Pons (tissue), 1 donor: Measurements from ENCODE around the gene ZC3H10.
"Not testable (repeated sequence)": the region's sequence is repeated elsewhere in the genome, so short reads cannot be mapped to it uniquely, and the experiment has no call there.

ENCODE experiments used
- DNase-seq: peaks from one replicate; pipeline ENCODE4 v3.0.0-alpha.2; 2016; ENCODE audit warnings: low spot score

Gene ZC3H10

GRCh38 chr12:56154818-56155217 is 36.8 kb downstream of the ZC3H10 start:
- no peak for DNase-seq

DNA sequence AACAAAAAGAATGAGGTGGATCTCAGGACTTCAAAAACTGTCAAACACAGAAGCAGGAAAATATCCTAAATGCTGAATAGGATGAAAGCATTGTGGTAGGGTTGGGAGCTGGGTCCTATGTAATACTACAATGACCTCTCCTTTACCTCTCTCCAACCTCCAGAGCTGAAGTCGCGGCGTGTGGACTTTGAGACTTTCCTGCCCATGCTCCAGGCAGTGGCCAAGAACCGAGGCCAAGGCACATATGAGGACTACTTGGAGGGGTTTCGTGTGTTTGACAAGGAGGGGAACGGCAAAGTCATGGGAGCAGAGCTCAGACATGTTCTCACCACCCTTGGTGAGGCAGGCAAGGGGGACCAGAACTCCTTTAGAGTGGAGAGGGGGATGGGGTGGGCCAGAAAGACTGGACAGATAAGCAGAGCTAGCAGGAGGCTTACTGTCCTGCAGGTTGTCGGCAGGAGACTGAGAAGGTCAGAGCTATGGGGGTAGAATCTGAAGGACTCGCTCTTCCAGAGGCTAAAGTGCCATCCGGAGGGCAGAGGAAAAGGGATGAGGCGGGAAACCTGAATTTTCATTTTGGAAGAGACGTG is 37.3 kb downstream of the ZC3H10 start:
- DNase-seq: no peak

DNA sequence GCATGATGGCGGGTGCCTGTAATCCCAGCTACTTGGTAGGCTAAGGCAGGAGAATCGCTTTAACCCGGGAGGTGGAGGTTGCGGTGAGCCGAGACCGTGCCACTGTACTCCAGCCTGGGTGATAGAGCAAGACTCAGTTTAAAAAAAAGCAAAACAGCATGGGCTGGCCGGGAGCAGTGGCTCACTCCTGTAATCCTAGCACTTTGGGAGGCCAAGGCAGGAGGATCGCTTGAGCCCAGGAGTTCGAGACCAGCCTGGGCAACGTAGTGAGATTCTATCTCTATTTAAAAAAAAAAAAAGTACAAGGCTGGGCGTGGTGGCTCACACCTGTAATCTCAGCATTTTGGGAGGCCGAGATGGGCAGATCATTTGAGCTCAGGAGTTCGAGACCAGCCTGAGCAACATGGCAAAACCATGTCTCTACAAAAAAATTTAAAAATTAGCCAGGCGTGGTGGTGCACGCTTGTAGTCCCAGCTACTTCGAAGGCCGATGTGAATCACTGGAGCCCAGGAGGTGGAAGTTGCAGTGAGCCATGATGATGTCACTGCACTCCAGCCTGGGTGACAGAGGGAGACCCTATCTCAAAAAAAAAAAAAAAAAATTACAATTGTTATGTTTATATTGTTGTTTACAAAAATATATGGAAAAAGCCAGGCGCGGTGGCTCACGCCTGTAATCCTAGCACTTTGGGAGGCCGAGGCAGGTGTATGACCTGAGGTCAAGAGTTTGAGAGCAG is 38.6 kb downstream of the ZC3H10 start:
- not testable (repeated sequence) for DNase-seq

DNA sequence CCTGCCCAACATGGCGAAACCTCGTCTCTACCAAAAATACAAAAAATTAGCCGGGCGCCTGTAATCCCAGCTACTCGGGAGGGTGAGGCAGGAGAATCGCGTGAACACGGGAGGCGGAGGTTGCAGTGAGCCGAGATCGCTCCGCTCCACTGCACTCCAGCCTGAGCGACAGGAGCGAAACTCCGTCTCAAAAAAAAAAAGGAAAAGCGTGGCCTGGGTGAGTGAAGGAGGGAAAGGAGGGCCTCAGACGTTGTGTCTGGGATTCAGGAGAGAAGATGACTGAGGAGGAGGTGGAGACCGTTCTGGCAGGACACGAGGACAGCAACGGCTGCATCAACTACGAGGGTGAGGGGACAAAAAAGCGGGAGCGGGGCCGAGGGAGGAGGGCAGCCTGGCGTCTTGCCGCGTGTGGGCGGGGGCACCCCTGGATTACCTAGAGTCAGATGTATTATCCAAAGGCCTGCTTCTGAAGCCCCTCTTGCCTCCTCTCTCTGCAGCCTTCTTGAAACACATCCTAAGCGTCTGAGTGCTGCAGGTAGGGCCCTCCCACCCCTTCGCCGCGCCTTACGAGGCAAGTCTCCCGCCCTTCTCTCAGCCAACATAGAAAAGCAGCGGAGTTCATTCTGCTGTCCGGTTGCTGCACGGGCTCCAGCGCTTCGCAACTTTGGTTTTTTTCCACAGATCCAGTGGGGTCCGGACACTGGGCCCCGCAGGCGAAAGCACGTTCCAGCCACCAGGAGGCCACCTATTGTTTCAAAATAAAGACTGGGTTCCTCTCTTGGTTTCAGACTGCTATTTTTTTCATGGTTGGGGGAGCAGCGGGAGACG is 39.3 kb downstream of the ZC3H10 start:
- DNase-seq: peak; percentile 51

DNA sequence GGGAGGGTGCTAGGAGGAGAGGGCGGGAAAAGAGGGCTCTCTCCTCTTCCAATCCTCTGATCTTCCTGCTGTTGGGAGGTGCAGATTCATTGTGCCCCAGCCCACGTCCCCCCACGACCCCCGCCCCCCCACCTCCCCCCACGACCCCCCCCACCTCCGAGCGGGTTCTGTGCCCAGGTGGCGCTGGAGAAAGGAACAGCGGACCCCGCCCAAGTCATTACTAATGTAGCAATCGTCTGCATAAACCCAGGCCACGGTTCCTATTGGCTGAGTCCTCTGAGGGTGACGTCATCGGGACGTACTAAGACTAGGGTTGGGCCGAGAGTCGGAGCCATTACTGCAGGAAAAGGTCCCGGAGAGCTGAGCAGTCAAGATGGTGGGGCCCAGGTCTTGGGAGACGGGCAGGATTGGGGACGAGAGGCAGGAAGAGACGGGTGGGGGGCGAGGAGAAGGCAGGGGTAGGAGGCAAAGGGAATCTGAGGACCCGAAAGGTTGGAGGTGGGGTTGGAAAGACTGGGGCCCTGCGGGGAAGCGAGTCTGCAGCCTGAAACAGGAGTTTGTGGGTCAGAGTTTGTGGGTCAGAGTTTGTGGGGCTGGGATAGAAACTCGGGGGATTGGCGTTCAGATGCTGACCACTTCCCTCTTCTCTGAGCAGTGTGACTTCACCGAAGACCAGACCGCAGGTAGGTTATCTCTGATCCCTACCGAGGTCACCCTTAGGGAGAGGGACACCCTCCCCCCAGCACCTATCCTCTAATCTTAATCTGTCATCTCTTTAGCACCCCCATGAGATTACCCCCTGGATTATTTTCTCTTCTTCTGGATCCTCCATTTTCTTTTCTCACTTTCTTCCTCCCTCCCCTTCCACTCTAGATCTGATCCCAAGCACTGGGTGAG is 40.2 kb downstream of the ZC3H10 start, which contains the start of gene MYL6:
TSS of gene MYL6 (plus strand) at position 331 of the 897 bp plus-strand sequence. CDS start at position 374, 43 bp downstream.
- peak; percentile 99 for DNase-seq

DNA sequence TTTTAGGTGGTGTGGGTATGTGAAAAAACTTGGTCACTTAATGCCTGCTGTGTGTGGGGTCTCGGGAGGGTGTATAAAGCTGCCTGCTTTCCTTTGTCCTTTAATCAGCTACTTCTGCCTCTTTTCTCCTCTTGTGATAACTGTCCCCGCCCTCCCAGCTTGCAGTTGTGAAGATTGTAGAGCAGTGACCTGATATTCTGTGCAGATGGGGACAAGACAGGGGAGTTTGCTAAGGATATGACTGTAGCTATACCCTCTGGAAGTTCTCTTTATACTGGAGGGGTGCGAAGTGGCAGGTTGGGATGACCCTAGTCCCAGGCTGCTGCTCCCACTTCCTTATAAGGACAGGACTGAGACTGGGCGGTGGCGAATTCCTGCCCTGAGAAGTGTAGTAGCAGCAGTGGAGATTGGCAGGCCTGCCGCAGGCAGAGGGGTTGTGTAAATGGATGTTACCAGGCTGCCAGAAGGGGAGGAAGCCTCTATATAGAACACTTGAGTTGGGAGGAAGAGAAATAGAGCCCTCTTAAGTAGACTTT is 40.9 kb downstream of the ZC3H10 start:
- peak; percentile 53 for DNase-seq

GRCh38 chr12:56159482-56160192 is 41.6 kb downstream of the ZC3H10 start:
- DNase-seq: no peak

DNA sequence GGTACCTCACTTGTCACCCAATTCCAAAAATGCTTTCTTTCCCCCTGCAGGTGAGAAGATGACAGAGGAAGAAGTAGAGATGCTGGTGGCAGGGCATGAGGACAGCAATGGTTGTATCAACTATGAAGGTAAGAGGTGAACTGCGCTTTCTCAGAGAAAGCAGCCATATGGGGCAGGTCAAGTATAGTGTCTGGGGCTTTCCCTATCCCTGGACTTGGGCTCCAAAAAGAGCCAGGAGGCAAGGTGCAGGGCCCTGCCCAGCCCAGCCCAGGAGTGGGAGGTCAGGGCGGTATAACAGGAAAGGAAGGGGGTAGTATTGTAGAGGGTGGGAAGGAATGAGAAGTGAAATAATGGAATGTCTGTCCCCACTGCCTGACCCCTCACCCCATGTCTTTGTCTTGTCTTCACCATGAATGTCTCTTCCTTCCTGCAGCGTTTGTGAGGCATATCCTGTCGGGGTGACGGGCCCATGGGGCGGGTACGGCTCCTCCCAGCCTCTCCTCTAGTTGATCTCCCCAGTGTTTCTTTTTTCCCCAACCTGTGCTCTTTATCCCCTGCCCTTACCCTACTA is 42.2 kb downstream of the ZC3H10 start:
- no peak for DNase-seq

- no peak for DNase-seq
These were observed 43.0 kb downstream of the ZC3H10 start for GRCh38 chr12:56160894-56161689.

- no peak for DNase-seq
These were observed 43.8 kb downstream of the ZC3H10 start for GRCh38 chr12:56161690-56162351.

GRCh38 chr12:56162468-56163290 is 44.6 kb downstream of the ZC3H10 start:
- DNase-seq: no peak

DNA sequence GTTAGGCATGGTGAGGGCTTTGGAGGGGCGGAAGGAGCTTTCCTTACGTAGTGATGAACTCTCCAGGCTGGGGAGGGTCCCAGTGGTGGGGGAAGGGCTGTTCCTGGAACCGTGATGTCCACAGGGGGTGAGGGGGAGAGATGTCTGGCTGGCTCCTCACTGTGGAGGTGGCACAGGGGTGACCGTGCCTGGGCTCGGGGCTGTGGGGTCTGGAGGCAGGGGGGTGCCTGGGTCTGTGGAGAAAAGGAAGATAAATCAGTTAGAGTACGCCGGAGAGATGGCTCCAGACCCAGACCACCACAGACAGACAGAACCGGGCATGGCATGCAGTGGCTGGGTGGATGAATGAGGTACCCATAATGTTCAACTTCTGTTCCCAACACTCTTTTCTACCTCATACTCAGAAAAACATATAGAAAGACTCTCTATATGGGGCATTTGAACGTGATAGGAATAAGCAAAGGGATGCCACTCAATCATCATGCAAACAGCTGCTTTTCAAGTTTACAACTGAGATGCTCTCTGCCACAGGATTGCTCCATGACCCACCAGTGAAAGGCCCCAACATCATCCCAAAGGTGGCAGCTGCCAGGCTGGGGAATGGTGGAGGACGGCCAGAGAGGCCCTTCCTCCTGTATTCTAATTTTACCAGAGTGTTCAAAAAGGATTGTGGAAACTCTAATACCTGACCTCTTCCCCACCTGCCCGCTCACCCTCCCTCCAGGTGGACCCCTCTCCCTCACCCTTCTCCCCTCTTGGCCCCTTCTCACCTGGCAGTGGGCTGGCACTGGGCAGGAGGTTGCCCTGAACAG is 45.7 kb downstream of the ZC3H10 start:
- DNase-seq: no peak

GRCh38 chr12:56164345-56164729 is 46.3 kb downstream of the ZC3H10 start:
- DNase-seq: no peak

DNA sequence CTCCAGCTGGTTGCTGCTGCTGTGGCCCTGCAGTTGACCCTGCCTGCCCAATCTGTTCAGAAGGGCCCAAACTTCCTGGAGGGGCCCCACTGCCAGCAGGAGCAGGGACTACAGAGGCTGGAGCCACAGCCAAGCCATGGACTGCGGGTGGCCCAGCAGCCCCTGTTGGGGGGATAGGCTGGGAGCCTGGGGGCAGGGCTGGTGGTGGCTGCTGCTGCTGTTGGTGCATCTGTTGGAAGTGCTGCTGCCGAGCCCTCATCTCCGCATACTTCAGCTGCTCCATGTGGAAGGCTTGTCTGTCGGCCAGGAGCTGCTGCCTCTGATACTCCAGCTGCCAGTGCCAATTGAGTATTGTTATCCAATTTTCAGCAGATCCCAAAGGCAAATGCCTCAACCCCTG is 47.3 kb downstream of the ZC3H10 start:
- no peak for DNase-seq

DNA sequence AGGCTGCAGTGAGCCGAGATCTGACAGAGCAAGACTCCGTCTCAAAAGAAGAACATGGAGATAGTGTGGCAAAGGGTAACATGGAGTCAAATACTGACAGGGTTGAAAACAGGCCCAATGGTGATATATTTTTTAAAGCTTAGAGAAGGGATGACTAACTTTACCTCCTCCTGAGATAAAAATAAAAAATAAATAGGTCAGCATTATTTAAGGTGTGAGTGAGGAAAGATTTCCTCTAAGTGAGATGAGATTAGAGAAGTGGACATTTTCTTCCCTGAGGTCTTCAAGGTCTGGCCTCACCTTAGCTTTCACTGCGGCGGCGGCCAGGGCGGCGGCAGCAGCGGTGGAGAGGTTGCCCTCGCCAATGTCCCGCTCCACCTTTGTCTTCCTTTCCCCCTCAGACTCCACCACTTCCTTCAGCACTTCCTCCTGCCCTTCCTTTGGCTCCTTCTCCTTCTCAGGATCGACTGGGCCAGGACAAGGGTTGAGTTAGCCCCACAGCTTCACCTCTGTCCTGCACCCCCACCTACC is 51.2 kb downstream of the ZC3H10 start:
- DNase-seq: no peak

DNA sequence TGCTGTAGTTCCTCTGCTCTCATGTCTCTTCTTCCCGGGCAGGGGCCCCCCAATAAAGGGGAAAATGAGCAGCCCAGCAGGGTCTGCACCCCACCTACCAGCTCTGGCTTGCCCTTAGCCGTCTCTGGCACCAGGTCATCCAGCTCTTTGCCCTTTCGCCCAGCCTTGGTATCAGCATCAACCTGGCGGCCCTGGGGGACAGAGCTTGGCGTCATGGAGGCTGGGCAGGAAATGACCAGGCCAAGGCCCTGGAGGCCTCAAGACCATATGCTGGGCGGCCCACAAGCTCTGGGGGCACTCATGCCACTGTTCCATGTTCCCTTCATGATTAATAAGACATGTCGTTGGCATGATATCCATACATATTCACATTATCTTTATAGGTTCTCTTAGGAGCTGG is 54.8 kb downstream of the ZC3H10 start:
- DNase-seq: no peak
